Activated CD8-positive, alpha-beta memory T cell treated with anti-CD3 and anti-CD28 coated beads for 48 hours (primary cell): ENCODE results near the gene FAM32A.

ENCODE experiments used
- DNase-seq, 3 experiments: peaks; one replicate each; pipeline ENCODE4 v3.0.0-alpha.2; 2020; ENCODE audit warnings: low read depth in 2 of 3, low spot score in 2 of 3

Gene FAM32A

GRCh38 chr19:16201011-16201391 lies 15.8 kb downstream of the FAM32A start:
- no peak for DNase-seq

GRCh38 chr19:16202320-16203255 lies 17.4 kb downstream of the FAM32A start:
- no peak for DNase-seq

- DNase-seq = no peak
Observed at GRCh38 chr19:16203256-16204004, 18.2 kb downstream of the FAM32A start.

- DNase-seq = no peak
Observed at GRCh38 chr19:16204005-16204294, 18.7 kb downstream of the FAM32A start.

GRCh38 chr19:16205205-16206045 lies 20.2 kb downstream of the FAM32A start:
- DNase-seq = no peak

GRCh38 chr19:16206046-16206605 lies 20.9 kb downstream of the FAM32A start:
- DNase-seq = no peak

- DNase-seq = no peak
Observed at GRCh38 chr19:16206637-16207036, 21.4 kb downstream of the FAM32A start.

GRCh38 chr19:16207063-16207462 lies 21.9 kb downstream of the FAM32A start:
- no peak for DNase-seq

- DNase-seq = no peak
Observed at GRCh38 chr19:16207490-16208025, 22.3 kb downstream of the FAM32A start.

GRCh38 chr19:16208064-16208759 lies 23.0 kb downstream of the FAM32A start:
- DNase-seq = no peak

GRCh38 chr19:16208847-16209665 lies 23.8 kb downstream of the FAM32A start:
- no peak for DNase-seq

GRCh38 chr19:16210168-16210567 lies 25.0 kb downstream of the FAM32A start:
- no peak for DNase-seq

- DNase-seq = no peak
Observed at GRCh38 chr19:16213076-16213475, 27.9 kb downstream of the FAM32A start.

- no peak for DNase-seq
Observed at GRCh38 chr19:16216744-16217670, 31.8 kb downstream of the FAM32A start.

GRCh38 chr19:16217716-16218451 lies 32.7 kb downstream of the FAM32A start:
- no peak for DNase-seq

- DNase-seq = no peak
Observed at GRCh38 chr19:16218851-16219250, 33.6 kb downstream of the FAM32A start.

- DNase-seq = no peak
Observed at GRCh38 chr19:16222806-16223205, 37.6 kb downstream of the FAM32A start.

GRCh38 chr19:16223746-16224145 lies 38.5 kb downstream of the FAM32A start:
- DNase-seq = no peak
